Liver (tissue), 9 donors: ENCODE measurements around the gene WNT8A. TPM values are rescaled to one million over a fixed set of nuclear protein-coding genes. Genes with fewer than 3 reads are reported as not detected.

Experiments used
- DNase-seq: peaks from one replicate; pipeline ENCODE4 v3.0.0-alpha.2; 2017; ENCODE audit warnings: low spot score
- H3K27ac ChIP-seq, 2 donors: one replicate each; pipeline ENCODE4 v1.7.0; 2013; ENCODE audit warnings: inconsistent platforms in 2 of 2, low read length in 2 of 2, control low read depth in 1 of 2, low read depth in 1 of 2, mild to moderate bottlenecking in 1 of 2
- H3K27me3 ChIP-seq, 4 donors: one replicate each; pipeline versions ENCODE4 v1.6.1 to v1.7.0; 2013; ENCODE audit warnings: low read length in 3 of 4, inconsistent platforms in 1 of 4, mild to moderate bottlenecking in 1 of 4, moderate library complexity in 1 of 4; ENCODE audit not compliant: control insufficient read depth in 4 of 4, insufficient read depth in 4 of 4
- H3K36me3 ChIP-seq, 4 donors: one replicate each; pipeline versions ENCODE4 v1.6.1 to v1.7.0; 2013; ENCODE audit warnings: low read length in 3 of 4, mild to moderate bottlenecking in 3 of 4, low read depth in 1 of 4, moderate library complexity in 1 of 4; ENCODE audit not compliant: control insufficient read depth in 4 of 4, insufficient read depth in 3 of 4
- H3K4me1 ChIP-seq, 4 donors: one replicate each; pipeline versions ENCODE4 v1.6.1 to v1.7.0; 2013; ENCODE audit warnings: low read length in 3 of 4, mild to moderate bottlenecking in 3 of 4, moderate library complexity in 1 of 4; ENCODE audit not compliant: control insufficient read depth in 4 of 4, insufficient read depth in 4 of 4
- H3K4me3 ChIP-seq, 3 donors: one replicate each; pipeline versions ENCODE4 v1.6.1 to v1.7.0; 2013; ENCODE audit warnings: low read length in 3 of 3, control low read depth in 1 of 3, low read depth in 1 of 3, mild to moderate bottlenecking in 1 of 3
- H3K9ac ChIP-seq, 2 donors: one replicate each; pipeline ENCODE4 v1.7.0; 2013; ENCODE audit warnings: low read length in 2 of 2, mild to moderate bottlenecking in 2 of 2, moderate library complexity in 2 of 2, control low read depth in 1 of 2, low read depth in 1 of 2
- H3K9me3 ChIP-seq, 4 donors: one replicate each; pipeline versions ENCODE4 v1.6.1 to v1.7.0; 2013; ENCODE audit warnings: low read length in 3 of 4; ENCODE audit not compliant: control insufficient read depth in 4 of 4
- ATF3 ChIP-seq: IDR thresholded peaks from 2 replicates; pipeline ENCODE4 v1.6.1; 2016; ENCODE audit warnings: antibody characterized with exemption
- CTCF ChIP-seq: fragments of 150-350 bp; IDR thresholded peaks from 2 replicates; pipeline ENCODE4 v1.5.1; 2017; ENCODE audit warnings: improper control_type of control experiment, low read depth, low read length; ENCODE audit not compliant: missing input control
- EGR1 ChIP-seq, 2 donors: IDR thresholded peaks; 2 replicates each; pipeline ENCODE4 v1.6.1; 2016 to 2018; ENCODE audit warnings: antibody characterized with exemption in 2 of 2, low read depth in 2 of 2
- FOXA1 ChIP-seq: IDR thresholded peaks from 2 replicates; pipeline ENCODE4 v1.6.1; 2016; ENCODE audit warnings: antibody characterized with exemption
- FOXA2 ChIP-seq: IDR thresholded peaks from 2 replicates; pipeline ENCODE4 v1.6.1; 2016; ENCODE audit warnings: antibody characterized with exemption
- GABPA ChIP-seq, 2 donors: IDR thresholded peaks in 1 of 2; conservative IDR thresholded peaks in 1 of 2; 2 replicates each; pipeline ENCODE4 v1.6.1; 2016; ENCODE audit warnings: antibody characterized with exemption in 2 of 2, mild to moderate bottlenecking in 1 of 2, moderate library complexity in 1 of 2
- HNF4A ChIP-seq, 2 donors: conservative IDR thresholded peaks; 2 replicates each; pipeline ENCODE4 v1.6.1; 2016; ENCODE audit warnings: antibody characterized with exemption in 2 of 2, mild to moderate bottlenecking in 2 of 2
- HNF4G ChIP-seq: IDR thresholded peaks from 2 replicates; pipeline ENCODE4 v1.6.1; 2016; ENCODE audit warnings: antibody characterized with exemption
- JUND ChIP-seq, 2 donors: IDR thresholded peaks; 2 replicates each; pipeline ENCODE4 v1.6.1; 2016; ENCODE audit warnings: antibody characterized with exemption in 2 of 2
- MAX ChIP-seq: IDR thresholded peaks from 2 replicates; pipeline ENCODE4 v1.6.1; 2016; ENCODE audit warnings: antibody characterized with exemption
- NR2F2 ChIP-seq: IDR thresholded peaks from 2 replicates; pipeline ENCODE4 v1.6.1; 2016; ENCODE audit warnings: antibody characterized with exemption
- RAD21 ChIP-seq, 2 donors: IDR thresholded peaks; 2 replicates each; pipeline ENCODE4 v1.6.1; 2016; ENCODE audit warnings: antibody characterized with exemption in 2 of 2, mild to moderate bottlenecking in 2 of 2
- REST ChIP-seq: IDR thresholded peaks from 2 replicates; pipeline ENCODE4 v1.6.1; 2016; ENCODE audit warnings: antibody characterized with exemption, mild to moderate bottlenecking
- RXRA ChIP-seq, 2 donors: IDR thresholded peaks; 2 replicates each; pipeline ENCODE4 v1.6.1; 2017 to 2018; ENCODE audit warnings: antibody characterized with exemption in 2 of 2, mild to moderate bottlenecking in 1 of 2
- SP1 ChIP-seq: IDR thresholded peaks from 2 replicates; pipeline ENCODE4 v1.6.1; 2018; ENCODE audit warnings: antibody characterized with exemption, mild to moderate bottlenecking
- TAF1 ChIP-seq: conservative IDR thresholded peaks from 2 replicates; pipeline ENCODE4 v1.6.1; 2016; ENCODE audit warnings: antibody characterized with exemption, mild to moderate bottlenecking
- YY1 ChIP-seq: IDR thresholded peaks from 2 replicates; pipeline ENCODE4 v1.6.1; 2016; ENCODE audit warnings: antibody characterized with exemption, mild to moderate bottlenecking
- ZBTB33 ChIP-seq: IDR thresholded peaks from 2 replicates; pipeline ENCODE4 v1.6.1; 2016; ENCODE audit warnings: antibody characterized with exemption
- WGBS: extraction: QIAGEN DNeasy Blood & Tissue Kit; methylation state at CpG from one replicate; pipeline ENCODE4 v1.1.7; 2013; 5-methylcytosine and 5-hydroxymethylcytosine counted together
- polyA plus RNA-seq, 2 donors: library from polyadenylated mRNA; stranded (reverse) in 1 of 2; unstranded in 1 of 2; fragments of 200-250 nt in 1 of 2; fragments of >200 nt in 1 of 2; fragmentation: Nextera tagmentation in 1 of 2; extraction: Ambion mirVana in 1 of 2; gene quantifications; one replicate each; pipeline versions ENCODE4 v1.2.1 to v1.2.3, GENCODE V29; 2013 to 2015
- total RNA-seq, 2 donors: library from RNA; depleted of rRNA; stranded (reverse); fragments of >200 nt; gene quantifications; one replicate each; pipeline ENCODE4 v1.2.3, GENCODE V29; 2014
- donor health status: healthy.
- donor health status: healthy.
- donor health status: healthy.
- donor health status: healthy.
- donor health status: healthy.

Gene WNT8A
- total and polyA plus RNA-seq, 4 donors = not detected

- Histone ChIP-seq H3K4me3 (no peak overlapping the region), H3K9ac (no peak overlapping the region), H3K36me3 (no peaks in the 10 kb centered on the region), H3K27ac (no peak overlapping the region), H3K9me3 (no peaks in the 10 kb centered on the region), H3K4me1 (no peaks in the 10 kb centered on the region), H3K27me3 (peaks cover 0 to 4% (median 0%) of the 10 kb centered on the region in 4 donors)
- TF ChIP-seq GABPA (IDR thresholded peaks at IDR 0.05 in 1 of 2, conservative IDR thresholded peaks at IDR 0.05 in 1 of 2) (no peak), YY1 (no peak), ZBTB33 (no peak), TAF1 (no peak), NR2F2 (no peak), ATF3 (no peak), JUND (IDR thresholded peaks at IDR 0.05) (no peak), HNF4G (no peak), EGR1 (IDR thresholded peaks at IDR 0.05; ENCODE audit: low read depth in 2 of 2) (no peak), FOXA1 (no peak), SP1 (no peak), RAD21 (IDR thresholded peaks at IDR 0.05) (no peak), CTCF (no peak), RXRA (IDR thresholded peaks at IDR 0.05) (no peak), REST (no peak), MAX (no peak), HNF4A (conservative IDR thresholded peaks at IDR 0.05) (no peak), FOXA2 (no peak)
- DNase-seq = no peak
- WGBS = 93% methylated on average over 6 of the region's 6 CpGs
Measured at GRCh38 chr5:138105709-138106108, 21.9 kb downstream of the WNT8A start.
